Left lung (tissue), 10 donors: ENCODE results near the gene SLC17A9. TPM values are rescaled to one million over a fixed set of nuclear protein-coding genes. Genes with fewer than 3 reads are reported as not detected.

Source experiments
- ATAC-seq: fragments of 200-7000 bp; cut with Tn5 transposase; one replicate; pipeline ENCODE4 v1.9.1; 2020; ENCODE audit warnings: moderate library complexity
- DNase-seq, 4 donors: peaks; one replicate each; pipeline ENCODE4 v3.0.0-alpha.2; 2013 to 2020
- H3K27ac ChIP-seq, 2 donors: fragments of 200-600 bp; sonication (generic) in 1 of 2; one replicate each; pipeline versions ENCODE4 v1.5.0 to v1.8.0; 2020 to 2021
- H3K27me3 ChIP-seq, 2 donors: fragments of 200-600 bp; sonication (generic) in 1 of 2; one replicate each; pipeline versions ENCODE4 v1.5.0 to v1.8.0; 2020 to 2021
- H3K36me3 ChIP-seq, 2 donors: fragments of 200-600 bp; sonication (generic) in 1 of 2; one replicate each; pipeline versions ENCODE4 v1.5.0 to v1.8.0; 2020 to 2021
- H3K4me1 ChIP-seq, 2 donors: fragments of 200-600 bp; one replicate each; pipeline ENCODE4 v1.8.0; 2021
- H3K4me3 ChIP-seq, 2 donors: fragments of 200-600 bp; sonication (generic) in 1 of 2; one replicate each; pipeline versions ENCODE4 v1.5.0 to v1.8.0; 2020 to 2021; ENCODE audit warnings: mild to moderate bottlenecking in 1 of 2
- H3K9me3 ChIP-seq, 2 donors: fragments of 200-600 bp; sonication (generic) in 1 of 2; one replicate each; pipeline versions ENCODE4 v1.5.0 to v1.8.0; 2020 to 2021
- intact Hi-C, 2 donors: fragments of 100-400 bp; cut with DNase I; formaldehyde crosslinking; loops; one replicate each; pipeline versions ENCODE4 v1.11.2 to v1.14.2; 2022
- polyA plus RNA-seq, 6 donors: library from polyadenylated mRNA; unstranded; fragments of 120-200 nt; gene quantifications; one replicate each; pipeline ENCODE4 v1.2.1, GENCODE V29; 2013; ENCODE audit not compliant: insufficient read length in 6 of 6
- total RNA-seq, 2 donors: library from RNA; stranded (reverse); fragmentation: NEBNext Ultra II Directional; extraction: Animal tissue kit (Norgen Biotek cat#: 25700); gene quantifications; one replicate each; pipeline ENCODE4 v1.2.1, GENCODE V29; 2021
- TF ChIP-seq, protein P1 (sequence below), 2 donors: fragments of 200-600 bp; sonication (generic) in 1 of 2; IDR thresholded peaks; one replicate each; pipeline versions ENCODE4 v1.5.0 to v1.8.0; 2021; ENCODE audit warnings: antibody characterized with exemption in 2 of 2
- donor health status: DM: no; HTN: yes; CAD: no.
- donor health status: DM: no; HTN: no; CAD: no.

Gene SLC17A9
- total and polyA plus RNA-seq, 8 donors, result 2.1 to 18.1 (median 3.7) TPM

GRCh38 chr20:63004607-63005364 lies 52.3 kb downstream of the SLC17A9 start:
- no peak overlapping the region for H3K4me3 ChIP-seq
- TF ChIP-seq, protein P1, sequence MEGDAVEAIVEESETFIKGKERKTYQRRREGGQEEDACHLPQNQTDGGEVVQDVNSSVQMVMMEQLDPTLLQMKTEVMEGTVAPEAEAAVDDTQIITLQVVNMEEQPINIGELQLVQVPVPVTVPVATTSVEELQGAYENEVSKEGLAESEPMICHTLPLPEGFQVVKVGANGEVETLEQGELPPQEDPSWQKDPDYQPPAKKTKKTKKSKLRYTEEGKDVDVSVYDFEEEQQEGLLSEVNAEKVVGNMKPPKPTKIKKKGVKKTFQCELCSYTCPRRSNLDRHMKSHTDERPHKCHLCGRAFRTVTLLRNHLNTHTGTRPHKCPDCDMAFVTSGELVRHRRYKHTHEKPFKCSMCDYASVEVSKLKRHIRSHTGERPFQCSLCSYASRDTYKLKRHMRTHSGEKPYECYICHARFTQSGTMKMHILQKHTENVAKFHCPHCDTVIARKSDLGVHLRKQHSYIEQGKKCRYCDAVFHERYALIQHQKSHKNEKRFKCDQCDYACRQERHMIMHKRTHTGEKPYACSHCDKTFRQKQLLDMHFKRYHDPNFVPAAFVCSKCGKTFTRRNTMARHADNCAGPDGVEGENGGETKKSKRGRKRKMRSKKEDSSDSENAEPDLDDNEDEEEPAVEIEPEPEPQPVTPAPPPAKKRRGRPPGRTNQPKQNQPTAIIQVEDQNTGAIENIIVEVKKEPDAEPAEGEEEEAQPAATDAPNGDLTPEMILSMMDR (IDR thresholded peaks at IDR 0.05), result no peak
- intact Hi-C loops, result loop anchor here in 1 of 2 donors (10.0 kb wide), 1 partner anchor 110 kb away; no protein-coding TSS in a partner anchor
- peak in 1 of 4 donors; percentile 64 for DNase-seq
- H3K27me3 ChIP-seq, result peaks cover 92 to 100% of the 10 kb centered on the region in 2 donors
- H3K4me1 ChIP-seq, result peaks cover 4 to 36% of the 10 kb centered on the region in 2 donors
- ATAC-seq, result no peak
- no peaks in the 10 kb centered on the region for H3K36me3 ChIP-seq
- H3K27ac ChIP-seq, result no peak overlapping the region
- no peaks in the 10 kb centered on the region for H3K9me3 ChIP-seq

DNA sequence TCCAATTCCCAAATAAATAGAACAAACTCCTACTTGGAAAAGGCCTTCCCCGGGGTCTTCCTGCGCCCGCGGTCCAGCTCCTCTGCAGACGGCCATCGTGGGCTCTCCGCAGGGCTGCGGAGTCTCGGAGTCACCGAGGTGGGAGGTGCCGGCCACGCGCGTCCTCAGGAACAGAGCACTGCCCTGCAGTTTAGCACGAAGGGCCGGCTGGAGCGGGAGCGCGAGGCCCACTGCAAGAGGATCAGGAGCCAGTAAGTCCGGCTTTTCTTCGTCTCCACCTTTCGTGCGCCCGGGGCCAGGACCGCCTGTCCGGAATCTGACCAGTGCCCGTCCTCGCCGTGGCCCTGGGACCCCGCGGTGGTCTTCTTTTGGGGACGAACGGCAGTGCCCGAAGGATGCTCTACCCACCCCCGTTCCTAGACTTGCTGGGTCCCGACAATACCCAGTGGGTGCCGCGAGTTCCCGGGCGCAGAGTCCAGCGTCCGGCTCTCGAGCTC lies 52.9 kb downstream of the SLC17A9 start:
- Histone ChIP-seq H3K4me3 (no peak overlapping the region), H3K27me3 (peaks cover 94 to 100% of the 10 kb centered on the region in 2 donors), H3K9me3 (no peaks in the 10 kb centered on the region), H3K36me3 (no peaks in the 10 kb centered on the region), H3K4me1 (peaks cover 4 to 36% of the 10 kb centered on the region in 2 donors), H3K27ac (no peak overlapping the region)
- DNase-seq (peak in 1 of 4 donors; percentile 71), ATAC-seq (no peak)
- TF ChIP-seq, protein P1 (IDR thresholded peaks at IDR 0.05), result no peak
- intact Hi-C loops, result loop anchor here in 1 of 2 donors (10.0 kb wide), 1 partner anchor 111 kb away; no protein-coding TSS in a partner anchor

DNA sequence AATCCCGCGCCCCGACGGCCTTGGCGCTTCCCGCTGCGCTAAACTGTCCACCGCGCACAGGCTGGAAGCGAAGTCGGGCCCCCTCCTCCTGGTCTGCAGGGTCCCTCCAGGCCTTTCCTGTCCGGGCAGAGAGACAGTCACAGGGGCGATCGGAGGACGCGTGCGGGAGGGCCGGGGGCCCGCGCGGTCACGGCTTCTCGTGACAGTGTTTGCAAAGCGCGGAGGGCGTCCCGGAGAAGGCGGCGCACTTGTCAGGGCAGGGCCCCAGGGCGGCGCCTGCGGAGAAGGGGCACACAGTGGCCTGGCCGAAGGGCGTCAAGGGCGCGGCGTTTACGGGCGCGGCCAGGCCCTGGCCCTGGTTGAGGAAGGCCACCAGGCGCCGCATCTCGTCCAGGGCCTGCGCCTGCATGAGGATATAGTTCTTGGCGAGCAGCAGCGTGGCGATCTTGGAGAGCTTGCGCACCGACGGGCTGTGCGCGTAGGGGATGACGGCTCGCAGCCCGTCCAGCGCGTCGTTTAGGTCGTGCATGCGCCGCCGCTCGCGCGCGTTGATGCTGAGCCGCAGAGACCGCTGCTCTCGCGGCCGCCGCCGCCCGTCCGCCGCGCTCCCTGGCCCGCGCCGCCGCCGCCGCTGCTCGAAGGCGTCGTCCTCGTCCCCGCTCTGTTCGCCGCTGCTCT lies 53.5 kb downstream of the SLC17A9 start:
- intact Hi-C loops, result loop anchor here in 1 of 2 donors (10.0 kb wide), 1 partner anchor 111 kb away; no protein-coding TSS in a partner anchor
- H3K27me3 ChIP-seq, result peaks cover 97 to 100% of the 10 kb centered on the region in 2 donors
- H3K4me1 ChIP-seq, result peaks cover 4 to 36% of the 10 kb centered on the region in 2 donors
- DNase-seq (peak in 1 of 4 donors; percentile 68), ATAC-seq (no peak)
- TF ChIP-seq, protein P1 (IDR thresholded peaks at IDR 0.05), result no peak
- no peaks in the 10 kb centered on the region for H3K36me3 ChIP-seq
- H3K9me3 ChIP-seq, result no peaks in the 10 kb centered on the region
- H3K27ac ChIP-seq, result no peak overlapping the region
- no peak overlapping the region for H3K4me3 ChIP-seq

GRCh38 chr20:63006540-63007359 lies 54.2 kb downstream of the SLC17A9 start, which contains the start of gene BHLHE23:
BHLHE23 (minus strand) TSS chr20:63006964; CDS start chr20:63006774, 190 bp downstream.
- Histone ChIP-seq H3K9me3 (no peaks in the 10 kb centered on the region), H3K4me1 (peaks cover 4 to 36% of the 10 kb centered on the region in 2 donors), H3K27ac (no peak within 1 kb of the TSS), H3K36me3 (no peaks in the 10 kb centered on the region), H3K4me3 (no peak within 1 kb of the TSS), H3K27me3 (peaks cover 97 to 100% of the 10 kb centered on the region in 2 donors)
- intact Hi-C loops, result loop anchor here in 1 of 2 donors (10.0 kb wide), 1 partner anchor 112 kb away; no protein-coding TSS in a partner anchor
- ATAC-seq (no peak), DNase-seq (peak in 1 of 4 donors; percentile 78)
- TF ChIP-seq, protein P1 (IDR thresholded peaks at IDR 0.05), result no peak
